Stimulated activated CD4-positive, alpha-beta T cell treated with anti-CD3 and anti-CD28 coated beads, TNF-alpha, amount 100 ng/mL, for 4 hours (primary cell): ENCODE results near the gene FAM222B.
A peak's percentile ranks its signal among the peaks of the same experiment; 100 is the strongest.

Experiments
- DNase-seq, 3 experiments: peaks; one replicate each; pipeline ENCODE4 v3.0.0-alpha.2; 2020; ENCODE audit warnings: low read depth in 3 of 3

The FAM222B gene

GRCh38 chr17:28712032-28712704 is 130.4 kb downstream of the FAM222B start:
- peak; percentile 44 to 53 (median 48) for DNase-seq

GRCh38 chr17:28711723-28712031 is 130.9 kb downstream of the FAM222B start, which contains the start of gene PROCA1:
TSS of gene PROCA1 (minus strand) at chr17:28711888. CDS start at chr17:28711660, 228 bp downstream.
- no peak for DNase-seq

- peak; percentile 80 to 86 (median 81) for DNase-seq
These were observed 131.5 kb downstream of the FAM222B start for GRCh38 chr17:28710861-28711722.

DNA sequence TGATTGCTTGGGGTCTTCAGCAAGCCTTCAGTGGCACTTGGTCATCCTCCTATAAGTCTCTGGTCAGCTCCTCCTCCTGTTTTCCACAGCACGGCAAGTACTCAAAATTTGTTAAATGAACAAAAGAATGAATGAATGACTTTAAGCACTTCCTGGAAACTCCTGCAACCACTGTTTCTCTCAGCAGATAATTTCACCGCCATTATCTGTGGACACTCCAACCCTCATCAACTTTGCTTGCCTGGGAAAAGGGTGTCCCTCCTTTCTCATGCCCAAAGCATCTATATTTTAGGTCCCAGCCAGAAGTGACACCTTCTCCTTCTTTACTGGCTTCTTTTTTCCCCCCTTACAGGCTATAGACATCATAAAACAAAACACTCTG is 135.3 kb downstream of the FAM222B start:
- DNase-seq = no peak

- no peak for DNase-seq
These were observed 135.9 kb downstream of the FAM222B start for GRCh38 chr17:28706471-28707338.
